HepG2 (cell line): ENCODE results near the gene MAN2C1. TPM values are rescaled to one million over a fixed set of nuclear protein-coding genes. Genes with fewer than 3 reads are reported as not detected.

Source experiments
- CSRNP1 ChIP-seq: sonication (generic); formaldehyde crosslinking; IDR thresholded peaks from 2 replicates; pipeline ENCODE4 v1.8.1; 2023; ENCODE audit warnings: mild to moderate bottlenecking, missing genetic modification reagents
- HNF4G ChIP-seq, 2 experiments: sonication (generic) in 1 of 2; formaldehyde crosslinking in 1 of 2; IDR thresholded peaks; 2 replicates each; pipeline versions ENCODE4 v1.4.0 to v1.6.1; 2011 to 2020; ENCODE audit warnings: borderline replicate concordance in 2 of 2, low read depth in 2 of 2, mild to moderate bottlenecking in 2 of 2, low read length in 1 of 2, missing genetic modification reagents in 1 of 2, moderate library complexity in 1 of 2
- KIAA2018 ChIP-seq: sonication (generic); formaldehyde crosslinking; IDR thresholded peaks from 2 replicates; pipeline ENCODE4 v1.5.0; 2020; ENCODE audit warnings: mild to moderate bottlenecking, missing genetic modification reagents, borderline replicate concordance
- MEIS2 ChIP-seq: sonication (generic); formaldehyde crosslinking; IDR thresholded peaks from 2 replicates; pipeline ENCODE4 v1.9.0; 2021; ENCODE audit warnings: mild to moderate bottlenecking, missing genetic modification reagents
- TSC22D2 ChIP-seq: sonication (generic); formaldehyde crosslinking; IDR thresholded peaks from 2 replicates; pipeline ENCODE4 v1.5.1; 2020; ENCODE audit warnings: missing genetic modification reagents, mild to moderate bottlenecking, borderline replicate concordance
- ZBTB39 ChIP-seq: sonication (generic); formaldehyde crosslinking; IDR thresholded peaks from 2 replicates; pipeline ENCODE4 v1.5.0; 2020; ENCODE audit warnings: missing genetic modification reagents
- ZBTB4 ChIP-seq: sonication (generic); formaldehyde crosslinking; IDR thresholded peaks from 2 replicates; pipeline ENCODE4 v1.4.0; 2020; ENCODE audit warnings: missing genetic modification reagents, mild to moderate bottlenecking, borderline replicate concordance
- ZFAT ChIP-seq: sonication (generic); formaldehyde crosslinking; conservative IDR thresholded peaks from 2 replicates; pipeline ENCODE4 v1.8.1; 2023; ENCODE audit warnings: missing genetic modification reagents, inconsistent platforms
- ZNF451 ChIP-seq: sonication (generic); formaldehyde crosslinking; IDR thresholded peaks from 2 replicates; pipeline ENCODE4 v1.5.0; 2020; ENCODE audit warnings: mild to moderate bottlenecking, missing genetic modification reagents
- ZNF607 ChIP-seq: sonication (generic); formaldehyde crosslinking; IDR thresholded peaks from 2 replicates; pipeline ENCODE4 v1.5.1; 2020; ENCODE audit warnings: missing genetic modification reagents, mild to moderate bottlenecking, borderline replicate concordance
- ZNF816 ChIP-seq: sonication (generic); formaldehyde crosslinking; IDR thresholded peaks from 2 replicates; pipeline ENCODE4 v1.8.0; 2022; ENCODE audit warnings: missing genetic modification reagents, mild to moderate bottlenecking, borderline replicate concordance
- polyA plus RNA-seq, 8 experiments: library from polyadenylated mRNA; depleted of rRNA in 3 of 8; stranded (reverse) in 7 of 8; unstranded in 1 of 8; fragments of >200 nt; fragmentation: Illumina TruSeq in 4 of 8; extraction: Trizol in 4 of 8; gene quantifications; 2 replicates each; pipeline versions ENCODE4 v1.2.1 to v1.2.3, GENCODE V29; 2011 to 2016; ENCODE audit warnings: low read depth in 4 of 8, missing spikeins in 1 of 8, mixed read lengths in 1 of 8; ENCODE audit not compliant: insufficient read depth in 1 of 8
- total RNA-seq, 5 experiments: library from RNA; depleted of rRNA; stranded (reverse); fragments of >200 nt; fragmentation: Illumina TruSeq; extraction: Trizol; gene quantifications; 2 replicates each; pipeline ENCODE4 v1.2.3, GENCODE V29; 2016; ENCODE audit warnings: low read depth in 1 of 5

Gene MAN2C1
- total and polyA plus RNA-seq, 2 of the 13 experiments (the other 11 are each of a cell fraction or from before 2014, with no cell fraction given): 62.6 to 71.0 TPM

GRCh38 chr15:75367913-75368688, at the start of gene MAN2C1 (continued):
- TF ChIP-seq KIAA2018 (CRISPR knock-in tag) (peak; percentile 80; the same call in 1 of the 2 replicates), TSC22D2 (peak; percentile 87; the same call in 1 of the 2 replicates), ZNF451 (no peak), MEIS2 (peak; percentile 86), ZBTB39 (CRISPR knock-in tag) (peak; percentile 45; the same call in 1 of the 2 replicates), ZBTB4 (CRISPR knock-in tag) (no peak), CSRNP1 (CRISPR knock-in tag) (peak; percentile 72), HNF4G (IDR thresholded peaks at IDR 0.05; ENCODE audit: borderline replicate concordance, low read depth, low read length) (no peak), HNF4G (CRISPR knock-in tag; IDR thresholded peaks at IDR 0.05; ENCODE audit: borderline replicate concordance, low read depth) (no peak; the same call in 1 of the 2 replicates), ZFAT (CRISPR knock-in tag) (no peak), ZNF816 (CRISPR knock-in tag) (peak; percentile 19; the same call in 1 of the 2 replicates), ZNF607 (CRISPR knock-in tag) (peak; percentile 24)
